GM18511 (cell line): ENCODE data around the gene KIAA1328.
"Not testable (repeated sequence)": the region's sequence is repeated elsewhere in the genome, so short reads cannot be mapped to it uniquely, and the experiment has no call there.

Source experiments
- ATAC-seq: cut with Tn5 transposase; IDR thresholded peaks from one replicate; pipeline ENCODE4 v1.9.1; 2021; ENCODE audit warnings: mild to moderate bottlenecking, moderate library complexity; ENCODE audit not compliant: unreplicated experiment

Gene KIAA1328

DNA sequence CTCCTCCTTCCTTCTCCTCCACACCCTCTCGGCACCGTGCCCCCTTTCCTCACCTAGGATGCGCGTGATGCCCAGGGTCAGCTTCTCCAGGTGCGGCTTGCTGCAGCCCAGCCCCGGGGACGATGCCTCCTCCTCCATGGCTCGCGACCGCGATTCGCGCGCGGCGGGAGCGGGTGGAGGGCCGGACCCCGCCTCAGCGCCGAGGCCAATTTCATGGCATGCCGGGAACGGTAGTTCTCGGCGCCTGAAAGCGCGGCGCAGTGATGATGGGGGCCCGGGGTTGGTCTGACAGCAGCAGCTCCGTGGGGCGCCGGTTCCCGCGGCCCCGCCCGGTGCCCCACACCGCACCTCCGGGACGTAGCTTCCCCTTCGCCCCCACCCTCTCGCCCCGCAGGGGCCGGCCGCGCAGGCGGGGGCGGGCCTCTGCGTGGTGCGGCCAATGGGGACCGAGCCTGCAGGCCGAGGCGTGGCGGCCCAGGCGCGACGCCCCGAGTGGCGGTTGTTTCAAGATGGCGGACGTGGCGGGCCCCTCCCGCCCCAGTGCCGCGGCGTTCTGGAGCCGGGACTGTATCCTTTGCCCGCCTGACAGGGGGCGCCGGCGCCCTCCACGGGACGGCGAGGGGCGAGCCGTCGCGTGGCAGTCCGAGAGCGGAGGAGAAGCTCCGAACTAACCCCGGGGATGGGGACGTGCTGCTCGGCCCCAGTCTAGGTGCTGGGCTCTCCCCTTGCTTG, at the start of gene KIAA1328, which contains the start of gene TPGS2:
Gene KIAA1328, plus strand, starts transcription at position 498 of the 732 bp plus-strand sequence. Its CDS starts 12 bp downstream, at position 510.
Gene TPGS2, minus strand, starts transcription at position 373 of the 732 bp plus-strand sequence. Its CDS starts 235 bp downstream, at position 138.
- ATAC-seq: peak; percentile 93

DNA sequence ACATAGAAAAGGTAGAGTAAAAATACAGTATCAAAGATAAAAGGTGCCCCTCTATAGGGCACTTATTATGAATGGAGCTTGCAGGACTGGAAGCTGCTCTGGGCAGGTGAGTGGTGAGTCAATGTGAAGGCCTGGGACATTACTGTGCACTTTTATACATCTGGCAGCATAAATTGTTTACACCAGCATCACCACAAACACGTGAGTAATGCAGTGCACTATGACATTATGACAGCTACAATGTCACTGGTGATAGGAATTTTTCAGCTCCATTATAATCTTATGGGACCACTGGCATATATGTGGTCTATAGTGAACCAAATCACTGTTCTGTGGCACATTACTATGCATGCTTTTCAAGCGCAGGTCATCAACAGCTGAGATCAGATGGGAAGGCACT, 48.2 kb upstream of the KIAA1328 start:
- no peak for ATAC-seq

DNA sequence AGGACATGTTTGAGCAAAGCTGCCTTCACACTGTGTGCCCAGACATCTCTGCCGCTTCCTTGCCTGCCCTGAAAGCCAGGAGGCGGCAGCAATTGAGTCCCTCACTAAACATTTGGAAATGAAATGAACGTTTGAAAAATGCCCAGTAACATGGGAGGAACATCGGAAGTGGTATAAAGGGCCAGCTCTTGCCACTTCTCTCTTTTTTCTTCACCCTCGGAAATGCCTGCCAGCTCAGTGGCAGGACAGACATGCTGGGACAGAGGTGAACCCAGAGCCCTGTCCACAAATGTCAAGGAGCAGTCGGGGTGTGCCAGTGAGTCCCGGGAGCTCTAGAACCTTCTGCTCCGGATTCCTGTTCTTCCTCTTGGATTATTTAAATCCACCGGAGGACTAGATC, 46.2 kb upstream of the KIAA1328 start:
- ATAC-seq: no peak

DNA sequence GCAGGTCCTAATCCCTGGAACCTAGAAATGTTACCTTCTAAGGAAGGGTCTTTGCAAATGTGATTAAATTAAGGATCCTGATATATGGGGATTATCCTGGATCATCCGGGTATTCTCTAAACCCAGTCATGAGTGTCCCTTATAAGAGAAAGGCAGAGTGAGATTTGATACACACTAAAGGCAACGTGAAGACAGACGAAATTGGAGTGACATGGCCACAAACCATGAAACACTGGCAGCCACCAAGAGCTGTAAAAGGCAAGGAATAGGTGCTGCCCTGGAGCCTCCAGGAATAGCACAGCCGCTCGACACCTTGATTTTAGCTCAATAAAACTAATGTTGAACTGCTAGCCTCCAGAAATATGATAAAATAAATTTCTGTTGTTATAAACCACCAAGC, 45.1 kb upstream of the KIAA1328 start:
- no peak for ATAC-seq

DNA sequence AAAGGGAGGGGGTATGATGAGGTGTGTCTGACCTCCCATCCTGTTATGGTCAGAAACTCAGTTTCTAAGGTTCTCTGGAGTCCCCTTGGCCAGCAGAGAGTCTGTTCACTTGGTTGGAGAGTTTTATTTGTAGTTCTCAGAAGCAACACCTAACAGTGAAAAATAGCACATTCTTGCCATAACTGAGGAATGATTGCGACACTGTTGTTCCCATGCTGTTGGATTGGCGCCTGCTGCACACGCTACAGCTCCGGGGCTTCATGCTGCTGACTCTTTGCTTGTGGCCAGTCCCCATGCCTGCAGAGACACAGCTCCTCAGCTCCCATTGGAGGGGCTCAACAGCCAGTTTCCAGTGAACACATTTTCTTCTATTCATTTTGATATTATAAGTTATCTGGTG, 42.2 kb upstream of the KIAA1328 start:
- ATAC-seq: no peak

DNA sequence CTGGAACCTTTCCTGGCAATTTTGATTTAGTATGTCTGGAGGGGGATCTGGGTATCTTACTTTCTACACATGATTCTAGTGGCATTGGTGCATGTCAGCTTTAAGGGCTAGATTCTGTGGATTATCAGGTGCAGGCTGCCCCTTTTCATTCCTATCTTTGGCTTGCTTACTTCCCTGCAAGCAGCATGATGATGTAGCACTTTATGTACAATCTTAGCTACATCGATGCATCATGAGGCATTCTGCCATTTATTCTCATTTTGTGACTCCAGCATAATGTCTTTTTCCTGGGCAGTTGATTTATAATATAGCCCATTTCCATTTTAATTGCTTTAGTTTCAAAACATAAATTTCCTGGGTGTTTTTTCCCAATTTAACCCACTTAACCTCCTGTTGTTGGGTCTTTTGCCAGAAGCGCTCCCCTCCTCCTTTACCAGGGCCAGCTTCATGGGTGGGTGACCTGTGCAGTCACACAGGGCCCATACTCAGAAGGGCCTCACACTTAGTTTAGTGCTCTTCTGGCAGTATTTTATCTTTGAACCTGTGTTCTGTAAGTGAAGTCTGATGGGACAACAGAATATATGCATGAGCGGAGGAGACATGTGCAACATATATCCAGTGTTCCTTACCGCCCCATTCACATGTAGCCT, 36.2 kb upstream of the KIAA1328 start:
- no peak for ATAC-seq

DNA sequence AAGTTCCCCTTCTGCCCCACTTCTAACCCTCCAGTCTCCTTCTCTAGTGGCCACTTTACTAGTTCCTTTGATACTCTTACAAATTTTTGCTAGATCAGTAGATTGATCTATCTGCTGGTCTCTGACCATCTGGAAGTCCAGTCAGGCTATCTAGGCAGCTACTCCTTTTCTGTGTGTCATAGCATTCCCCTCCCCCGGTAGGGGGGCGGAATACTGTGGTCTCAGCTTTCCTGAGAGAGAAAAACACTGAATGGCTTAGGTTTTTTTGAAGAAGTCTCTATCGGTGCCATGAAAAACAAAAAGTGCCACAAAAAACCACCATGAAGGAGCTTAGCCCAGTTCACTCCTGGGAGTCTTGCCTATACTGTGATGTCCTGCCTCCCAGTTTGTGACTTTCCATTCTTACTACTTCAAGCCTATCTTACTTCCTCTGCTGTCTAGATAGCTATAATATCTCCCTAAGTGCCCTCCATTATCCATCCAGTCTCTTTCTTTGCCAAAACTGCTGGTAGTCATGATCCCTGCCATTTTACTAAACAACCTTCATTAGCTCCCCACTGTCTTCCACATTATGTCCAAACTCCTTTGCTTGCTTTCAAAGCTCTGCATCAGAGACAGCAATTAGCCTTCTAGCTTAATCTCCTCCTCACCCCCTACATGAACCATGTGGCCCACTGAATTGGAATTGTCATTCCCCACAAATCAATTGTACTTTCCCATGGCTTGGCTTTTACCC, 30.0 kb upstream of the KIAA1328 start:
- no peak for ATAC-seq

DNA sequence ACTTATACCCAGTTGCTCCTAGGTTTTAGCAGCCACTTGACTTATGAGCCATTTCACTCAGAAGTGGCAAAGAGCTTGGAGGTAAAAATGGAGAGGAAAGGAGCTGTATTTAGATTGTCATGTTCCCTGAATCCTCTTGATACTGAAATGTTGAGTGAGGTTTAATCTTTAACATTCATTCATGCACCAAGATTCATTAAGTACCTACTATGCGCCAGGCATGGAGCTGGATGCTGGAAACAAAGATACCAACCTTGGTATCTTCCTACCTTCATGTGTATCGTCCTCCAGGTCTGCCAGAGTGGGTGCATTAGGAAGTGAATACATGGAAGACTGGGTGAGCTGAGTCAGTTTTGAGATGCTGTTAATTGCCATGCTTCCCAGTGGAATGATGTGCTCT, 23.8 kb upstream of the KIAA1328 start:
- ATAC-seq: no peak

DNA sequence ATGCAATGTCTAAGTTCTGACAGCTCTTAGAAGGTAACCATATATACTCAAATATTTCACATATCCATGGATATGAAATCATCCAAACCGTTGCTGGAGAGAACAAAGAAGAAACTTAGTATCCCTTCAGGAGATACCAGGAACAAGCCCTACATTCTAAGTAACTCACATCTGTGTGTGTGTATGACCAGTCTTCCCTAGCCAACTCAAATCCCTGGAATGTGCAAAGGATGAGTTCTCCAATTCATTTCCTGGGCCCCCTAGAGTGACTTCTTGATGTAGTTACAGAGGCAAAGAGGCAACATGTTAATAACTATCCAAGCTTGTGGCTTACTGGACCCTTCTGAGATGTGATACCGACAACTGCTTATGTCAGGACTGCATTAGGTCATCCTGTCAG, 20.2 kb upstream of the KIAA1328 start:
- ATAC-seq: no peak

DNA sequence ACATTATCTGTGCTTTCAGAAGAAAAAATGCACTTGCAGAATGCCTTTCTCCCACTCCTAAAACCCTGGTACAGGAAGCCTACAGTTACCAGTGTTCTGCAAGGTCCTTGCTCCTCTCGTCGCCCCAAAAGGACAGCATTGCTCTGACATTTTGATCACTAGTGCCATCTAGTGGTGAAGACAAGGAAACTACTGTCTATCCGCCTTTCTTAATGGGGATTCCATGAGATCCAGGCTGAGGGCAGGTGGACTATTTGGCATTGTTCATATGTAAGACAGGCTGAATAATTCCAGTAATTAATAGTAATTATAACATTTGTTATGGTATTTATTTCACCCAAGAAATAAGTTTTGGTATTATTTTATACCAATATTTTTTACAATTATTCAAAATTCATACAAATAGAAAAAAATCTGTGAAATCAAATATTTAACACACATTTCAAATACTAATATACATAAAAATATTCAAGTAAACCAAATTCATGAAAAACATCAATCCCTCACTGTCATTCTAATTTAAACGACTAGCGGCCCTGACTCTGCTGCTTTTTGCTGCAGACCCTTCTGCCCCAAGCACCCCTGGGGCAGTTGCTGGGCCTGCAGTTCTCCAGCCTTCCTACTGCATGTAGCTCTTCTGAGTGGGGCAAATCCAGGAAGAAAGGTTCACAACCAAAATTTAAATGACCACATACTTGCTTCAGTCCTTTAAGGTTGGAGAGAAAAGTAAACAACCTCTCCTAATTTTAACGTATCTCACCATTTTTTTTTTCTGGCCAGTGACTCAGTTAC, 19.1 kb upstream of the KIAA1328 start:
- ATAC-seq: peak; percentile 99

DNA sequence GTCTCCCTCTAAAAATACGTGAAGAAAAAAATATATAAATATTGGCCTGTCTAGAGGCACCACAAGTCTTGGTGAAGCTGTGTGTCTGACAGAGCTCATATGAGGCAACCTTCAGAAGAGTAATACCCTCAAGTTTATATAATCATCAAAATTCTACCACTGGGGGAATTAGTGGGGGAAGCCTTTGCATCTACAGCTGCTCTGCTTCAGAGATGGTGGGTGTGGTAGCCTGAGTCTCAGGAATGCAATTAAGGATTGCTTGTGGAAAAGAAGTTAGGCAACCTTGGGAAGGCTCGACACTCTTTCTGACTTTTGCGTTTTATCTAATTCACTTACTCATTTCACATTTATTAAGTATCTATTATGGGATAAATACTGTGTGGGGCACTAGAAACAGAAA, 17.5 kb upstream of the KIAA1328 start:
- ATAC-seq: no peak

DNA sequence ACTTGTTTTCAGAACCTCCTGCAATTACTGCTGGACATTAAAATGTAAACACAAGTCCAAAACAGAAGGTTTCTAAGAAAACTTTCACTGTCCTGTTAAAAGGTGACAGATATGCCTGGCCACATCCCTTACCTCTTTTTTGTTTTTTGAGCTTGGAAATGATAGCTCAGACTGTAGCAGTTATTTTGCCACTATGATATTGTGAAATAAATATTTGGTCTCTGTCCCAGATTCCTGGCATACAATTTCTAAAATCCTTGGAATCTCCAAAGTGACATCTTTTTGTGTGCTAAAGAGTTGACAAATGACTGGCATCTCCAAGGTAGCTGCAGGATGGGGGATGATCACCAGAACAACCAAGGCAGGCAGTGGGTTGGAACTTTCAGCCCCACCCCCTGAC, 17.0 kb upstream of the KIAA1328 start:
- no peak for ATAC-seq

DNA sequence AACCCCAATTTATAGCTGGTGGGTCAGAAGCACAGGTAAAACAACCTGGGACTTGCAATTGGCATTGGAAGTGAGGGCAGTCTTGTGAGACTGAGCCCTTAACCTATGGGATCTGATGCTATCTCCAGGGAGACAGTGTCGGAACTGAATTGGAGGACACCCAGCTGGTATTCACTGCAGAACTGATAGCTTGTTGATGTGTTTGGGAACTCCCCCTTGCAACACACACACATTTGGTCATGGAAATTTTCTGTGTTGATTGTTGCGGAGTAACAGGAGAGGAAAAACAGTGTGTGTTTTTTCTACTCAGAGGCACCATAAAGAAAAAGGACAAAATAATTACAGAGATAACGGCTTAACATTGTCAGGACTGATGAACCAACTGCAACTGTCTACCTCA, 16.2 kb upstream of the KIAA1328 start:
- no peak for ATAC-seq

DNA sequence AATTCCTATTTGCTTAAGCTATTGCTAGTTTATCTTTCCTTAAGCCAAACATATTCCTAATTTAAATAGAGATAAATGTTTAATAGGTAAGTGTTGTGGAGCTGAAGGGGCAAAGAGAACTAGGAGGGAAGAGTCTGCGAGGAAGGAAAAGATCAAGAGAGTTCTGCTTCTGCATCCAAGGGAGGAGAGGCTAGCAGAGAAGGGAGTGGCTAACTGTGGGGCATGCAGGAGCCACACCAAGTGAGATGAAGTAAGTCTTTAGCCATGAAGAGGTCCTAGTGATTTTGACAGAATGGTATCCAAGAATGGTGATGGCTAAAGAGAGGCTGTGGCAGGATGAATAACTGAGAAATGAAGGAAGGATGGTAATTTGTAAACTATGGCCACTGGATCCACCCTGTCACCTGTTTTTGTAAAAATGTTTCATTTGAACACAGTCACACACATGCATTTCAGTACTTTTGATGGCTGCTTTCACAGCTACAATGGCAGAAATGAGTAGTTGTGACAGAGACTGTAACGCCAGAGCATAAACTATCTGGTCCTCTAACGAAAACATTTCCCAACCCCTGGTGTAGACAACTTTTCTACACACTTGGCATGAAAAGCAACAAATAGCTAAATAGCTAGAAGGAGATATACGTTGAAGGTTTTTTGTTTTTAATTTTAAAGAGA, 15.7 kb upstream of the KIAA1328 start:
- no peak for ATAC-seq

DNA sequence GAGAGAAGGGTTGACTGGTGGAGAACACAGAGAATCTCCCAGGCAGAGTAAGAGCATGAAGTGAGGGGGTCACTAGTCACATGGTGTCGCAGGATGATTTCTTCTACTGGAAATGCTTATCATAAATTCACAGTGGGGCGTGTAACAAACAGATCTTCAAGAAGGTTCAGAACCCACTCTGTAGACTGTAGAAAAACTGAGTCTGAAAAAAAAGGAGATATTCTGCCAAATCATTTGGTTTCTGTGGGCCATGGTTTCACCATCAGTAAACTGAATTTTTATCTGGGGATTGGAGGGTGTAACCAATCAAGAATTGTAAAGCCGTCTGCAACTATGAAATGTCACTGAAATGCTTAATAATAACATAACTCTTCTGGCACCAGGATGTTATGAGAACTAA, 15.1 kb upstream of the KIAA1328 start:
- no peak for ATAC-seq

DNA sequence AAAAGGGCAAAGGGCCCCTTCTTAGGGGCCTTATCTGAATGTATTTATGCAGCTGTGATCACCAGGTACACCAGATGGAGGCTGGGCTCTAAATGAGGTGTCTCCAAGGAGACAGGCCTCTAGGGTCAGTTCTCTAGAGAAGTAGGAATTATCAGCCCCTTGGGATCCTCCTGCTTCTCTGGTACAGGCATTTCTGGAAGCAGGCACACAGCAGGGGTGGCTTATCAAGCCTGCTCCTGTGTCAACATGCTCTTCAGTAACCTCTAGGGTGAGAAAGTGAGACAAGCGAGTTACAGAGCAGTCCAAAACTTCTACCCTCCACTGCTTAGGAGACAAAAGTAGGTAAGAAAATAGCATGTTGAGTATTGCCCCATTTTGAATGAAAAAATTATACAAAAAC, 13.9 kb upstream of the KIAA1328 start:
- no peak for ATAC-seq

DNA sequence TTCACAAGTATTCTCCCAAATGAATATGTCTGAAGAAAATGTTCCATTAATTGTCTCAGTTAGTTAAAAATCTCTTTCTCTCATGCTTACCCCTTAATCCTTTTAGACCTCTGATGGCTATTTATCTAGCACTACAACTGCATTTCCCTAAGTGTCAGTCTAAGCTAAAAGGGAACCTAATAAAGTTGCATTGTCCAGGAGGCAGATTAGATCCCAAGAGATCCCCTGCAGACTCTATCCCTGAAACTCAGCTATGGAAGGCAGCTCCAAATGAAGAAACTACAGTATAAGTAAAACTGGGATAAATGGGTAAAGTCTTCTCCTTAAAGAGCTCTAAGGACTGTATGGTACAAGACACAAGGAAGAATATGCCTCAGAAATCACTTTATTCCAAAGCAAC, 12.8 kb upstream of the KIAA1328 start:
- not testable (repeated sequence) for ATAC-seq

DNA sequence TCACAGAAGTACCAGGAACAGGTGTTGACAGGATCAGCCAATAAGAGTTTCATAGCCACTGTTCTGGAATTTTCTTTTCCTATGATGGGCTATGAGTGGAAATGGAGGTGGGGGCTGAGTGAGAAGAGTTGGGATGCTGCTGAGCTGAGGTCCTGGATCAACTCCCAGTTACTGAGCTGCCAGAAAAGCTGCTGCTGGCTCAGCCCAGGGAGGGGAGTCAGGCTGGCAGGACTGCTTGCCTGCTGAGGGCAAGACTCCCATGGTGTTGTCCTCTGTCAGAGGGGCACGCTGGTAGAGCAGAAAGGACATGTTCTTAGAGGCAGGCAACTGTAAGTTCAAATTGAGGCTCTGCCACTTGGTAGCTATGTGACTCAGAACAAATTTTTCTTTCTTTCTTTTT, 11.9 kb upstream of the KIAA1328 start:
- no peak for ATAC-seq

DNA sequence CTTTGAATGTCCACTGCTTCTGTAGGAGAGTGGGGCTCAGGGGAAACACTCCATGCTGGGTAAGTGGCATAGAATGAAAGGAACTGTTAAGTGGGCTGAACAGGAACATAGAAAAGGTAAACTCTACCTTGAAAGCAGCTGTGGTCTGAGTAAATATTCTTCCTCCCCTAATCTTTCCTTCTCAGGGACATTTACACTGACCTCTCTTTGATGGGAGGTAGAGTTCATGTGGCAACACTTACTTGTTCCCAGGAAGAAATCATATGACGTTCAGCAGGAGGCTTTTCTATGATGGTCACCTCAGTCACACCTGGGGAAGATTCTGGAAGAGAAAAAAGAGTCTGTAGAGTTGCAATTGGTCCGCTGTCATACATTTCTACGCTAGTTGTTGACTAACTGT, 10.3 kb upstream of the KIAA1328 start:
- ATAC-seq: no peak

DNA sequence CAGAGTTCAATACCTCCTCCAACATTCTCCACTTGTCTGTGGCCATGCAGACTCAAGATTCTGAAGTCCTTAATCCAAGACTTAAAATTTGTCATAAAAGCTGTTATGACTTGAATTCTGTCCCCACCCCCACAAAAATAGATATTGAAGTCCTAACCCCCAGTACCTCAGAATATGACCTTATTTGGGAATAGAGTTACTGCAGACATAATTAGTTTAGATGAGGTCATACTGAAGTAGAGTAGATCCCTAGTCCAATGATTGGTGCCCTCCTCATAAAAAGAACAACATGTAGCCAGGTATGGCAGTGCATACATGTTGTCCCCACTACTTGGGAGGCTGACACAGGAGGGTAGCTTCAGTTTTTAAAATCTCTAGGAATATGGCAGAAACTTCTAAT, 9.3 kb upstream of the KIAA1328 start:
- ATAC-seq: no peak

DNA sequence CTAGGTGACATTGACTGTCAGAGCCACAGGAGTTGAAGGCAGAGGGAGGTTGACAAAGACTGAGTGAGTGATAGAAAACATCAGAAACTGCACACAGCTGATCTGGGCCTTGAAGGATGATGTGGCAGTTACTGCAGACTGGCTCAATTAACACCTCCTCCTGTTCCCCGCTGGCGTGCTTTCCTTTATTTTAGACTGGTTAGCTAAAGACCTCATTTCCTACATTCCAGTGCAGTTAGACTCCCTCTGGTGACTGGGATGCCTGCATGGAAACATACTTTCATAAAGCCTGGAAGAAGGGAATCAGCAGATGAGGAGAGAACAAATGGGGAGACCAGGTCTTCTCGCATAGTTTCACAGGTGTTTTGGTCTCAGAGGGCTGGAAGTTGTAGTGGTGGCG, 7.2 kb upstream of the KIAA1328 start:
- no peak for ATAC-seq
